Renal cortical epithelial cell (primary cell): Measurements from ENCODE around the gene ATAD3A. TPM values are rescaled to one million over a fixed set of nuclear protein-coding genes. Genes with fewer than 3 reads are reported as not detected.

Experiments
- DNase-seq: peaks from one replicate; pipeline ENCODE4 v3.0.0-alpha.2; 2011; ENCODE audit warnings: low read depth
- total RNA-seq: library from RNA; depleted of rRNA; stranded (reverse); fragments of >200 nt; gene quantifications from 2 replicates; pipeline ENCODE4 v1.2.3, GENCODE V29; 2014

ATAD3A gene
- total RNA-seq, 1 donor from 2014 or later: 27.0 TPM

- no peak for DNase-seq
Measured at GRCh38 chr1:1539310-1540089, 27.5 kb downstream of the ATAD3A start.

DNA sequence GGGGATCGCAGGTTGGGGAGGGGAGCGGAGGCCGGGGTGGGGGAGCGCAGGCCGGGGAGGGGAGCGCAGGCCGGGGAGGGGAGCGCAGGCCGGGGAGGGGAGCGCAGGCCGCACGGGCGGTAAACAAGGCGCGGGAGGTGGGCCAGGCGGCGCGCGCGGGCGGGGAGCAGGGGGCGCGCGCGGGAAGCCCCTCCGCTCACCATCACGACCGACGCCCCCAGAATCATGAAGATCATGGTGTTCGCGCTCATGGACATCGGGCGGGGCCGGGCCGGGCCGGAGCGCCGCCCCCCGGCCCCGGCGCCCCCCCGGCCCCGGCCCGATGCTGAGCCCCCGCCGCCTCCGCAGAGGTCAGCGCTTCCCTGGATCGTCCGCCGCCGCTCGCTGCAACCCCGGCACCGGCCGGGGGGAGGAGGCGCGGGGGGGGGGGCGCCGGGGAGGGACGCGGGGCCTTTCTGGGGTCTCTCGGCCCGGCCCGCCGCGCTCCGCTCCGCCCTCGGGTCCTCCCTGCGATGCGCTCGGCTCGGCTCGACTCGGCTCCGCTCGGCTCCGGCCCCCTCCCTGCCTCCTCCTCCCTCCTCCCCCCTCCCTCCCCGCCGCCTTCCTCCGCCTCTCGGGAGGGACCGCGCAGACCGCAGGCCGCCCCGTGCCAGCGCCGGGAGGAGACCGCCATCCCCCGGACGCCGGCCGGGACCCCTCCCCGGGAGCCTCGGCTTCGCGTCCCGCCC, 28.3 kb downstream of the ATAD3A start, which contains the start of gene TMEM240:
TSS of gene TMEM240 (minus strand) at position 535 of the 728 bp plus-strand sequence. CDS start at position 257, 278 bp downstream.
- DNase-seq: no peak

- DNase-seq: no peak
Measured at GRCh38 chr1:1540818-1541628, 29.1 kb downstream of the ATAD3A start.

GRCh38 chr1:1541956-1542765, 30.2 kb downstream of the ATAD3A start:
- no peak for DNase-seq

DNA sequence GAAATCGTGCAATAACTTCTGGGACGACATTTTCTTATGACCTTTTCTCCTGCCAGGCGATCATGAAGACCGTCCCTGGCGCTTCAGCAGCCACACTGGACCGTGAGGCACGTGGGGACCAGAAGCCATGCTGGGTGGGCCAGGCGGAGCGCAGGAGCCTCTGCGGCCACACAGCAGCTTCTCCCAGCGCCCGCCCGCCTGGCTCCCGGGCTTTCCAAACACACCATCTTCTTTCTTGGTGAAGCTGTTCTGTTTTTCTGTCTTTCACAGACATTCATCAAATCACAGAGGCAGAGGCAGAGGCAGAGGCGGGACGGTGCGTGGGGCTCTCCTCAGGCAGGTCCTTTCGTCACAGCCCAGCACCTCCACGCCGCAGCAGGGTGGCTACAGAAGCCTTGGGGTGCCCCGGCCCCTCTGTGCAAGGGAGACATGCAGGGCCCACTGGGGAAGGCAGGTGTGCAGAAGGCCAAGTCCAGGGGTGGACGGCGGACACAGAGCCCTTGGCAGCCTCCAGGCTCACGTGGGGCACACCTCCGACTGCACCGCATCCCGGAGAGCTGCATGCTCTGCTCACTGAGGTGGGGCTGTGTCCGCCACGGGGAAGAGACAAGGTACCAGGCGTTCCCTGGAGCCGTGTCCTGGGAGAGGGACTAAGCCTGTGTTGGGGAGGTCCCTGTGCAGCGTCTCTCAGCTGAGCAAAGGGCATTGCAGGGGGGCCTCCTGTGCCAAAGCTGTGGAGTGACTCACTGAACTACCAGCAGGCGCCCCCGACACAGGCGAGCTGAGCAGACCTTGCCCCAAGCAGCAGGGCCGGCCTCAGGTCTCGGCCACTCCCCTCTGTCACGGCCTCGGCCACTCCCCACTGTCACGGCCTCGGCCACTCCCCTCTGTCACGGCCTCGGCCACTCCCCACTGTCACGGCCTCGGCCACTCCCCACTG, 31.1 kb downstream of the ATAD3A start:
- no peak for DNase-seq

GRCh38 chr1:1543706-1544099, 31.7 kb downstream of the ATAD3A start:
- DNase-seq: no peak

- no peak for DNase-seq
Measured at GRCh38 chr1:1544544-1544943, 32.6 kb downstream of the ATAD3A start.

- DNase-seq: no peak
Measured at GRCh38 chr1:1545946-1546737, 34.2 kb downstream of the ATAD3A start.

DNA sequence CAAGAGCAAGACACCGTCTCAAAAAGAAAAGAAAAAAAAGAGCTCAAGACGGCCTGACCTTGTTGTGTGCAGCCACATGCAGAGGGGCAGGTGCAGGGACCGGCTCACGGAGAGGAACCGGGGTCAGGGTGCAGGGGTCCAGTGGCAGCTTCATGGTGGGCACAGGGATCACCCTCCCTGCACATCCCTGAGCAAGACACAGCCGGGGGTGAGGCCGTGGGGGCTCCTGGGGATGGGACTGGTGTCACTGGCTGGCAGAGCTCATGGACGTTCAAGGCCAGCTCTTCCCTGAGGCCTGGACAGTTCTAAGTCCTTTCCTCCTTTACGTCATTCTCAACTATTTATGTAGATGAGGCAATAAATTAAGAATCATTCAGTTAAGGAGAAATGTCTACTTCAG, 35.0 kb downstream of the ATAD3A start:
- no peak for DNase-seq

- DNase-seq: no peak
Measured at GRCh38 chr1:1547476-1547875, 35.5 kb downstream of the ATAD3A start.

GRCh38 chr1:1548591-1548990, 36.6 kb downstream of the ATAD3A start:
- DNase-seq: no peak

GRCh38 chr1:1550087-1550486, 38.1 kb downstream of the ATAD3A start:
- no peak for DNase-seq

DNA sequence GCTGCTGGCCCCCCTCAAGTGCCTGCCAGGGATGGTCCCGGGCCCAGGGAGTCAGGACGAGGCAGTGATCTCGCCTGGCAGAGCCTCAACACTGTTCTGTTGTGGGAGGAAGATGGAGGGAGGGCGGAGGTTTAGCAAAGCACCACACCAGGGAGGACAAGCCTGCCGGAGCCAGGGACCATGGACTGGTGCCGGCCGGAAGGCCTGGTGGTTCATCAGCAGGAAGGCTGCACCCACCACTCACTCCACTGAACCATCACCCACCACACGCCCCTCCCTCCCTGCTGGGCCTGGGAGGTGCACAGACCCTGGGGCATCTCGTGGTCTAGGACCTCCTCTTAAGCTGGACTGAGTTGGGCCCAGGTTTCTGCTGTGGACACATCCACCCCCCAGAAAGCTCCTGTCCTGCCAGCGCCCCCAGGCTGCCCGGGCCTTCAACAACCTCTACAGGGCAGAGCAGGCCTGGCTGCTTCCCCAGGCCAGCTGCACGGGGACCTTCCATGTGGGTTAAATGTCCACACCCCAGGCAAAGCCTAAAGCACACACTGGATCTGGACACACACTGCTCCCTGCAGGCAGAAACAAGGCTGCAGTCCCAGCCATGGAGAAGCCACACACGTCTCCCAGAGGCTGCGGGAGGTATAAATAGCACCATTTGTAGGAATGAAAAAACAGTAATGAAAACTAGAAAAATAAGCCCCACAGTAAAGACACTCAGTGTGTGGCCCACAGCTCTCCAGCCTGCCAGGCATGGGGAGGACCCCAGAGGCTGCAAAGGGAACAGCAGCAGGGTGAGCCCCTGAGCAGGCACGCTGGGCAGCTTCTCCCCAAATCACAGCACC, 38.9 kb downstream of the ATAD3A start:
- no peak for DNase-seq

- no peak for DNase-seq
Measured at GRCh38 chr1:1551524-1552262, 39.7 kb downstream of the ATAD3A start.

DNA sequence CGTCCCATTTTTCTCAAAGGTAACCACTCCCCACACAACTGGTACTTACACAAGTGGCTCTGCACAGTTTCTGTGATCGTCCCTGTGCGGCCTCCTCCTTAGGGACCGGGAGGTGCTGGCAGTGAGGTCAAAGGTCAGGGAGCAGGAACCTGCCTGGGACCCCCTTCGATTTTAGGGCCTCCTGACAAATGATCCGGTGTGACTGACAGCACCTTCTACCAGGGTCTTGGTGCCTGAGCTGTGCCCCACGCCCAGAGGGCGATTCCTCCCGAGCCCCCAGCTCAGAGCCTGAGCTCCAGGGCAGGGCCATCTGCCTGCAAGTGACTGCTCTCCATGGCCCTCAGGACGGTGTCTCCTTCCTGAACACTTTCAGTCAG, 40.3 kb downstream of the ATAD3A start:
- no peak for DNase-seq

- no peak for DNase-seq
Measured at GRCh38 chr1:1553821-1554494, 42.0 kb downstream of the ATAD3A start.

- no peak for DNase-seq
Measured at GRCh38 chr1:1554550-1554925, 42.6 kb downstream of the ATAD3A start.
